ENCODE data around the gene HADHA.

Gene HADHA

GRCh38 chr2:26191316-26192159 lies 52.9 kb downstream of the HADHA start:
- no peak for DNase-seq (ENCODE audit: low read depth)

GRCh38 chr2:26190369-26190768 lies 54.1 kb downstream of the HADHA start:
- DNase-seq (ENCODE audit: low read depth): no peak

- no peak for DNase-seq (ENCODE audit: low read depth)
Measured at GRCh38 chr2:26189751-26190150, 54.7 kb downstream of the HADHA start.

GRCh38 chr2:26189123-26189522 lies 55.3 kb downstream of the HADHA start:
- DNase-seq (ENCODE audit: low read depth): no peak

GRCh38 chr2:26187537-26188104 lies 56.8 kb downstream of the HADHA start:
- DNase-seq (ENCODE audit: low read depth): no peak

GRCh38 chr2:26187114-26187513 lies 57.3 kb downstream of the HADHA start:
- DNase-seq (ENCODE audit: low read depth): no peak

GRCh38 chr2:26185954-26186770 lies 58.3 kb downstream of the HADHA start:
- DNase-seq (ENCODE audit: low read depth): no peak

GRCh38 chr2:26185304-26185928 lies 59.0 kb downstream of the HADHA start:
- DNase-seq (ENCODE audit: low read depth): no peak

GRCh38 chr2:26184555-26185303 lies 59.7 kb downstream of the HADHA start:
- peak; percentile 24 for DNase-seq (ENCODE audit: low read depth)

GRCh38 chr2:26184121-26184520 lies 60.3 kb downstream of the HADHA start:
- DNase-seq (ENCODE audit: low read depth): no peak

GRCh38 chr2:26182887-26183630 lies 61.4 kb downstream of the HADHA start:
- DNase-seq (ENCODE audit: low read depth): no peak

- DNase-seq (ENCODE audit: low read depth): no peak
Measured at GRCh38 chr2:26182441-26182840, 62.0 kb downstream of the HADHA start.

GRCh38 chr2:26179446-26179913 lies 65.0 kb downstream of the HADHA start:
- DNase-seq (ENCODE audit: low read depth): no peak

- no peak for DNase-seq (ENCODE audit: low read depth)
Measured at GRCh38 chr2:26178746-26179436, 65.5 kb downstream of the HADHA start.

GRCh38 chr2:26178246-26178645 lies 66.2 kb downstream of the HADHA start:
- no peak for DNase-seq (ENCODE audit: low read depth)

- DNase-seq (ENCODE audit: low read depth): no peak
Measured at GRCh38 chr2:26177122-26177521, 67.3 kb downstream of the HADHA start.

GRCh38 chr2:26176279-26176615 lies 68.2 kb downstream of the HADHA start:
- no peak for DNase-seq (ENCODE audit: low read depth)

- no peak for DNase-seq (ENCODE audit: low read depth)
Measured at GRCh38 chr2:26175466-26176278, 68.8 kb downstream of the HADHA start.

GRCh38 chr2:26174691-26175465 lies 69.6 kb downstream of the HADHA start:
- no peak for DNase-seq (ENCODE audit: low read depth)
